ENCODE measurements around the gene C5orf34.
"Not testable (repeated sequence)": the region's sequence is repeated elsewhere in the genome, so short reads cannot be mapped to it uniquely, and the experiment has no call there.

C5orf34 gene

GRCh38 chr5:43514816-43515677, at the start of gene C5orf34:
TSS of gene C5orf34 (minus strand) at chr5:43515148. CDS start at chr5:43509339, 5,809 bp downstream.
- peak; percentile 96 to 98 for DNase-seq

GRCh38 chr5:43564289-43564850, 49.4 kb upstream of the C5orf34 start:
- DNase-seq: no peak

GRCh38 chr5:43563321-43563720, 48.4 kb upstream of the C5orf34 start:
- DNase-seq: no peak

- no peak for DNase-seq
These were observed 46.4 kb upstream of the C5orf34 start for GRCh38 chr5:43561356-43561755.

GRCh38 chr5:43560128-43560527, 45.2 kb upstream of the C5orf34 start:
- DNase-seq: no peak

GRCh38 chr5:43556857-43557542, 42.1 kb upstream of the C5orf34 start, which contains the start of gene PAIP1:
TSS of gene PAIP1 (minus strand) at chr5:43557077. CDS start at chr5:43556846, 231 bp downstream.
- peak; percentile 76 to 82 for DNase-seq

GRCh38 chr5:43556607-43556856, 41.6 kb upstream of the C5orf34 start:
- DNase-seq: peak in 1 of 2 donors; percentile 84

GRCh38 chr5:43555895-43556606, 41.1 kb upstream of the C5orf34 start:
- DNase-seq: peak; percentile 60 to 64

- DNase-seq: no peak
These were observed 39.5 kb upstream of the C5orf34 start for GRCh38 chr5:43554497-43554896.

- no peak for DNase-seq
These were observed 38.4 kb upstream of the C5orf34 start for GRCh38 chr5:43553381-43553780.

- no peak for DNase-seq
These were observed 36.8 kb upstream of the C5orf34 start for GRCh38 chr5:43551731-43552130.

- DNase-seq: not testable (repeated sequence)
These were observed 34.3 kb upstream of the C5orf34 start for GRCh38 chr5:43549272-43549671.

GRCh38 chr5:43548358-43548757, 33.4 kb upstream of the C5orf34 start:
- DNase-seq: no peak

GRCh38 chr5:43547532-43547931, 32.6 kb upstream of the C5orf34 start:
- DNase-seq: no peak

GRCh38 chr5:43543434-43543833, 28.5 kb upstream of the C5orf34 start:
- DNase-seq: no peak

GRCh38 chr5:43540746-43541145, 25.8 kb upstream of the C5orf34 start:
- no peak for DNase-seq

GRCh38 chr5:43536972-43537371, 22.0 kb upstream of the C5orf34 start:
- DNase-seq: no peak

- no peak for DNase-seq
These were observed 18.7 kb upstream of the C5orf34 start for GRCh38 chr5:43533646-43534045.

GRCh38 chr5:43530648-43531047, 15.7 kb upstream of the C5orf34 start:
- DNase-seq: no peak

- DNase-seq: no peak
These were observed 8.7 kb upstream of the C5orf34 start for GRCh38 chr5:43523662-43524072.

- no peak for DNase-seq
These were observed 5.7 kb upstream of the C5orf34 start for GRCh38 chr5:43520615-43521014.

GRCh38 chr5:43515678-43516048, 715 bp upstream of the C5orf34 start:
- no peak for DNase-seq

- peak in 1 of 2 donors; percentile 52 for DNase-seq
These were observed 505 bp downstream of the C5orf34 start for GRCh38 chr5:43514471-43514815.

All from stimulated activated CD4-positive, alpha-beta T cell treated with anti-CD3 and anti-CD28 coated beads, Interleukin-2, amount 100 ng/mL, for 24 hours (primary cell).